ENCODE data around the gene NLRP1.

The NLRP1 gene

GRCh38 chr17:5555254-5555653 lies 29.1 kb downstream of the NLRP1 start:
- TF ChIP-seq ZNF274 (IDR thresholded peaks at IDR 0.05; ENCODE audit: low read depth, low read length), result no peak
- H3K4me3 ChIP-seq (ENCODE audit: low read length), result no peak overlapping the region

- H3K4me3 ChIP-seq (ENCODE audit: low read length), result no peak overlapping the region
- TF ChIP-seq ZNF274 (IDR thresholded peaks at IDR 0.05; ENCODE audit: low read depth, low read length), result no peak
These were observed 30.8 kb downstream of the NLRP1 start for GRCh38 chr17:5553479-5553878.

- TF ChIP-seq ZNF274 (IDR thresholded peaks at IDR 0.05; ENCODE audit: low read depth, low read length), result no peak
- H3K4me3 ChIP-seq (ENCODE audit: low read length), result no peak overlapping the region
These were observed 31.5 kb downstream of the NLRP1 start for GRCh38 chr17:5552841-5553240.

- no peak overlapping the region for H3K4me3 ChIP-seq (ENCODE audit: low read length)
- no peak for TF ChIP-seq ZNF274 (IDR thresholded peaks at IDR 0.05; ENCODE audit: low read depth, low read length)
These were observed 39.0 kb downstream of the NLRP1 start for GRCh38 chr17:5545051-5545987.

GRCh38 chr17:5544115-5544514 lies 40.2 kb downstream of the NLRP1 start:
- no peak overlapping the region for H3K4me3 ChIP-seq (ENCODE audit: low read length)
- TF ChIP-seq ZNF274 (IDR thresholded peaks at IDR 0.05; ENCODE audit: low read depth, low read length), result no peak

GRCh38 chr17:5541610-5542202 lies 42.6 kb downstream of the NLRP1 start:
- no peak for TF ChIP-seq ZNF274 (IDR thresholded peaks at IDR 0.05; ENCODE audit: low read depth, low read length)
- no peak overlapping the region for H3K4me3 ChIP-seq (ENCODE audit: low read length)

- no peak overlapping the region for H3K4me3 ChIP-seq (ENCODE audit: low read length)
- TF ChIP-seq ZNF274 (IDR thresholded peaks at IDR 0.05; ENCODE audit: low read depth, low read length), result no peak
These were observed 44.0 kb downstream of the NLRP1 start for GRCh38 chr17:5540321-5540720.

GRCh38 chr17:5539286-5539685 lies 45.0 kb downstream of the NLRP1 start:
- H3K4me3 ChIP-seq (ENCODE audit: low read length), result no peak overlapping the region
- no peak for TF ChIP-seq ZNF274 (IDR thresholded peaks at IDR 0.05; ENCODE audit: low read depth, low read length)

- no peak overlapping the region for H3K4me3 ChIP-seq (ENCODE audit: low read length)
- no peak for TF ChIP-seq ZNF274 (IDR thresholded peaks at IDR 0.05; ENCODE audit: low read depth, low read length)
These were observed 47.3 kb downstream of the NLRP1 start for GRCh38 chr17:5536866-5537650.

- no peak overlapping the region for H3K4me3 ChIP-seq (ENCODE audit: low read length)
- no peak for TF ChIP-seq ZNF274 (IDR thresholded peaks at IDR 0.05; ENCODE audit: low read depth, low read length)
These were observed 48.9 kb downstream of the NLRP1 start for GRCh38 chr17:5535436-5535835.

GRCh38 chr17:5533486-5534315 lies 50.6 kb downstream of the NLRP1 start:
- no peak for TF ChIP-seq ZNF274 (IDR thresholded peaks at IDR 0.05; ENCODE audit: low read depth, low read length)
- no peak overlapping the region for H3K4me3 ChIP-seq (ENCODE audit: low read length)

GRCh38 chr17:5532581-5532980 lies 51.7 kb downstream of the NLRP1 start:
- no peak overlapping the region for H3K4me3 ChIP-seq (ENCODE audit: low read length)
- no peak for TF ChIP-seq ZNF274 (IDR thresholded peaks at IDR 0.05; ENCODE audit: low read depth, low read length)

- H3K4me3 ChIP-seq (ENCODE audit: low read length), result no peak overlapping the region
- TF ChIP-seq ZNF274 (IDR thresholded peaks at IDR 0.05; ENCODE audit: low read depth, low read length), result no peak
These were observed 53.3 kb downstream of the NLRP1 start for GRCh38 chr17:5531085-5531418.
